ENCODE results near the gene IFIT3.
"Not testable (repeated sequence)": the region's sequence is repeated elsewhere in the genome, so short reads cannot be mapped to it uniquely, and the experiment has no call there.

The IFIT3 gene

DNA sequence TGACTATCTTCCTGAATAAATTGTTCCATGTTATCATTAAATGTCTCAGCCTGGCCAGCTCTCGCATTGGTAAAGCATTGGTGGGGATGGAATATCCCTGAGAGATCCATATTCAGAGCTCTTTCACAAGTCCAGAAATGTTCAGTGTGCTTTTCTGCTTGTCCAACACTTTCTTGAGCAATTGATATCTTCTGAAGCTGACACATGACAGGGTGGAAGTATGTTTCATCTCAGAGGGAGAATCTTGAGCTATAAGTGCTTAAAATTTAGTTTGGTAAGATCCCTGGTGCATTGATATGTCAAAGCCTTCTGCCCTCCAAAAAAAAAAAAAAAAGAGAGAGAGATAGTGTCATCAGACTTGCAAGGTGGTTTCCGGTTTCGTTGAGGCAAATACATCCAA is 7.4 kb downstream of the IFIT3 start:
- no peak for DNase-seq (ENCODE audit: low spot score)

DNA sequence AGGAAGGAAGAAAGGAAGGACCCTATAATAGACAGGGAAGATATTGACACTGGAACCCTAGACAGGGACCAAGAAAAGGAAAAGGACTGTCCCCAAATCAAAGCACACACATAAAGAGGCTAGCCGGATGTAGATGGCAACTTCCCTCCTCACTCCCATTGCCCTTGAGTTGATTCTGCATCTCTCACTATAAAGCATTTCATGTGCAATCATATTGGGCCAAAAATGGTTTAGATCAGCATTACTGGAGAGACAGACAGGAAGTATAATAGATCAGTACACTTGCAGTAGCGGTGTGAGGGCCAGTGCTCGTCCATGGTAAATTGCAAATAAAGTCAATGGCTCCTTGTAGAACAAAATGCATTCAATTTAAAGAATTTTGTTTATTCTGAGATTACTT is 8.4 kb downstream of the IFIT3 start:
- DNase-seq (ENCODE audit: low spot score) = no peak

- no peak for DNase-seq (ENCODE audit: low spot score)
These were observed 9.7 kb downstream of the IFIT3 start for GRCh38 chr10:89337484-89337883.

DNA sequence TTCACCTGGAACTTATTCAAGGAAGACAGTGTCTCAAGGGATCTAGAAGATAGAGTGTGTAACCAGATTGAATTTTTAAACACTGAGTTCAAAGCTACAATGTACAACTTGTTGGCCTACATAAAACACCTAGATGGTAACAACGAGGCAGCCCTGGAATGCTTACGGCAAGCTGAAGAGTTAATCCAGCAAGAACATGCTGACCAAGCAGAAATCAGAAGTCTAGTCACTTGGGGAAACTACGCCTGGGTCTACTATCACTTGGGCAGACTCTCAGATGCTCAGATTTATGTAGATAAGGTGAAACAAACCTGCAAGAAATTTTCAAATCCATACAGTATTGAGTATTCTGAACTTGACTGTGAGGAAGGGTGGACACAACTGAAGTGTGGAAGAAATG is 10.9 kb downstream of the IFIT3 start:
- no peak for DNase-seq (ENCODE audit: low spot score)

DNA sequence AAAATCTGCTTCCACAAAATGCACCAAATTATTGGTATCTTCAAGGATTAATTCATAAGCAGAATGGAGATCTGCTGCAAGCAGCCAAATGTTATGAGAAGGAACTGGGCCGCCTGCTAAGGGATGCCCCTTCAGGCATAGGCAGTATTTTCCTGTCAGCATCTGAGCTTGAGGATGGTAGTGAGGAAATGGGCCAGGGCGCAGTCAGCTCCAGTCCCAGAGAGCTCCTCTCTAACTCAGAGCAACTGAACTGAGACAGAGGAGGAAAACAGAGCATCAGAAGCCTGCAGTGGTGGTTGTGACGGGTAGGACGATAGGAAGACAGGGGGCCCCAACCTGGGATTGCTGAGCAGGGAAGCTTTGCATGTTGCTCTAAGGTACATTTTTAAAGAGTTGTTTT is 12.1 kb downstream of the IFIT3 start:
- DNase-seq (ENCODE audit: low spot score) = no peak

DNA sequence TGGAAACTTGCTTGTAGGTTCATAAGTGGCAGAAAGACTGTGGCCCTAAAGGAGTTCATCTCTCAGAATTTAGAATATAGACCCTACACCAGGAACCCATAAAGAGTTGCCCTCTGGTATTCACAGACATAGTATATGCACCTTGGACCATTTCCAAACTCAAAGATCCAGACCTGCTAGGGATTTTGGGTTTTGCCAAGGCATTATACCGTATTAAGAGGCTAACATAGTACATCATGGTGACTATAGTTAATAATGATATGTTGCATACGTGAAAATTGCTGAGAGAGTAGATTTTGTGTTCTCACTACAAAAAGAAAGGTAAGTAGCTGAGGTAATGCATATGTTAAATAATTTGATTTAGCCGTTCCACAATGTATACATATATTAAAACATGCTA is 13.9 kb downstream of the IFIT3 start:
- DNase-seq (ENCODE audit: low spot score) = no peak

DNA sequence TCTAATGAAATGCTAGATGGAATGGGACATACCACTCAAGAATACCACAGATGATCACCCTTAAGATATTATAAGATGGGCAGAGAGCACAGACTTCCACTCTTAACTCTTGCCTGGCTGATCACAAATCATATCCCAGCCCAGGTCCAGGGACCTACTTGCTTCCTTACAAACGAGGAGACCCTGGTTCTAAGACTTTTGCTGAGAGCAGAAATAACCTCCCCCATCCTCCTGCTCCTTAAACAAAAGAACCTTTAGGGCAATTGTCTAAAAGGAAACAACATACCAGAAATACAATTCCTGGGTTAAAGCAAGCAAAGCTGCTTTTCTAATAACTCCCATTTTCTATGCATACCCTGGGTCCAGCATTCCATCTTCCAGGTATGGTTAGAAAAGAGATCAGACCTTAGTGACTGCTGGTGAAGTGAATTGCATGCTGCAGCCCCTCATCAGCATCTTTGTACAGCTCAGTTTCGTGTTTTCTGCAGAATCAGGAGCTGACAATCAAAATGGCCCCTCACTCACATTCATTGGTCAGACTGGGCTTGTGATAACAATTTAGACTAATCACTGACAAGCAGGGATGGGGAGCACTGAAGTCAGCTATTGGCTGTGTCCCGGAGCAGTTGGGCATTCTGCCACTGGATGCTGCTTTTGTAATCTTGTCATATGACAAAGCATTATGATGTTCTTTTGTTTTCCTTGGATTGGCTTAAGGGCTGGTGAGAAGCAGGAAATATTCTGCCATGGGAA is 14.6 kb downstream of the IFIT3 start:
- no peak for DNase-seq (ENCODE audit: low spot score)

DNA sequence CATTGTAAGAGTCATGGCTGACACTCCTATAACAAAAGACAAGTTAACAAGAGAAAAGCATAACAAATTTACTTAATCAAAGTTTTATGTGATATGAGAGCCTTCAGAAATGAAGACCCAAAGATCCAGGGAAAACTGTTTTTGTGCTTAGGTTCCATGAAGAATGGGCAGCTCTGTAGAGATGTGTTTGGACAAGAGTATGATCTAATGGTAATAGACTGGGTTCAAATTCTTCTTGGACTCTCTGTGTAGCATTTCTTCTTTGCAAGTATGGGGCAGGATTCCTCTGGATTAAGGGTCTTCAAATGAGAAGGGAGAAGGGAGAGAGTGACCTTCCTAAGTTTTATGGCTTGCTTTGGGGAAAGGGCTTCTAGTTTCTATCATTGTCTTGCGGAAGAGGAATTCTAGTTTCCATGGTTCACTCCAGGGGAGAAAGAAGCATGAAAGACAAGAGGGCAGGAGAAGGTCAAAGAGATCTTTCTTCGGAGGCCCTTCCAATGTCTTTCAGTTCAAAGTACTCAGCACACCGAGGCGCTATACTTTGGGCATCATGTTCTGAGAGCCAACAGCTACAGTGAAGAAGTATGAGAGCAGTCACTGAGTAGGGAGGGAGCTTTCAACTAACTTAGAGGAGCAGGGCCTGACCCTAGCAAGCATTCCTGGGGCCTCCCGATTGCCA is 15.4 kb downstream of the IFIT3 start:
- no peak for DNase-seq (ENCODE audit: low spot score)

GRCh38 chr10:89344156-89344555 is 16.4 kb downstream of the IFIT3 start:
- DNase-seq (ENCODE audit: low spot score) = no peak

DNA sequence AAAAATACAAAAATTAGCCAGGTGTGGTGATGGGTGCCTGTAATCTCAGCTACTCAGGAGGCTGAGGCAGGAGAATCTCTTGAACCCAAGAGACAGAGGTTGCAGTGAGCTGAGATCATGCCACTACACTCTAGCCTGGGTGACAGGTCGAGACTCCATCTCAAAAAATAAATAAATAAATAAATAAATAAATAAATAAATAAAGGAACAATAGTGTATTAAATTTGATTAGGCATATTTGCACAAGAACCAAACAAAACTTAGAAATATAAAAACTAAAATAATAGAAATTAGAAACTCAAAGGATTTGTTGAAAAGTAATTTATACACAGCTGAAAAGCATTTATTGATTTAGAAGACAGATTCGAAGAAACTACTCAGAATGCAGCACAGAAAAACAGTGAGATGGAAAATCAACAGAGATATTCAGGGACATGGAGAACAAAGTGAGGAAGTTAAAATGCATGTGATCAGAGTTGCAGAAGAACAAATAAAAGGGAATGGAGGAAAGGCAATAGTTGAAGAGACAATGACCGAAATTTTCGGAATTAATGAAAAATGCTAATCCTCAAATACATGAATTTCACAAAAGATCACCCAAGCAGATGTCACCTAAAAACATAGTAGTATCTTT is 17.7 kb downstream of the IFIT3 start:
- DNase-seq (ENCODE audit: low spot score) = no peak

DNA sequence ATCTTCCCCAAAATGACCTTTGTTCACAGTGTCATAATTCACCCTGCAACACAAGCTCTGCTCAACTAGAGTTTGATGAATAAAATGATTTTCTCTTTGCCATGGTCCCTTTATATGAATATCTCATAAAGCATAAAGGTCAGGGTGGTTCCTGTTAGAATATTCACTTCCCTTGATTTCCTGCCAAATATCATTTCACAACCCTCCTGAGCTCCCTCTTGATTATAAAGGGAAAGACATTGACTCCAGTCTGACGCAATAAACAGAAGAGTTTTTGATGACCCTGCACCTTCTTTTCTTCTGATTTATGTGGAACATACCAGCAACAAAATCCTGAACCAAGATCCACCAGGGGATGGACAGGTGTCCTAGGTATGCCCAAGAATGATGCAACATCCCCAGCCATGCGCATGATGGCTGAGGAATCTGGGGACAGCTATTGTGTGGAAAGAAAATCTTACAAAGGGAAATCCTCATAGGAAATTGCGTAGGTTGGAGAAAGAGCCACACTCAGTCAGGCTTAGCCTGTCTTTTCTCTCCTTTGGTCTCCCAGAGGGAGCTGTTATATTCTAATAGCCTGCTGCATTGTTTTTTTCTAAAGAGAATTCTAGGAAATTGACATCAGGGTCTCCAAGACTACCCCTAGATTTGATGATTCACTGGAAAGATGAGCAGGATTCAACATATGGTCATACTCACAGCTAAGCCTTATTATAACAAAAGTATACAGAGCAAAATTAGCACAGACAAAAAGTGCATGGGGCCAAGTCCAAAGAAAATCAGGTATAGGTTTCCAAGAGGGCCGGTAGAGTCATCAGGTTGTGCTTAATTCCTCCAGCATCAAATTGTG is 18.8 kb downstream of the IFIT3 start:
- DNase-seq (ENCODE audit: low spot score) = peak; percentile 9

GRCh38 chr10:89347701-89348457 is 20.1 kb downstream of the IFIT3 start:
- DNase-seq (ENCODE audit: low spot score) = no peak

- DNase-seq (ENCODE audit: low spot score) = no peak
These were observed 20.7 kb downstream of the IFIT3 start for GRCh38 chr10:89348481-89348880.

GRCh38 chr10:89348975-89349374 is 21.2 kb downstream of the IFIT3 start:
- DNase-seq (ENCODE audit: low spot score) = no peak

DNA sequence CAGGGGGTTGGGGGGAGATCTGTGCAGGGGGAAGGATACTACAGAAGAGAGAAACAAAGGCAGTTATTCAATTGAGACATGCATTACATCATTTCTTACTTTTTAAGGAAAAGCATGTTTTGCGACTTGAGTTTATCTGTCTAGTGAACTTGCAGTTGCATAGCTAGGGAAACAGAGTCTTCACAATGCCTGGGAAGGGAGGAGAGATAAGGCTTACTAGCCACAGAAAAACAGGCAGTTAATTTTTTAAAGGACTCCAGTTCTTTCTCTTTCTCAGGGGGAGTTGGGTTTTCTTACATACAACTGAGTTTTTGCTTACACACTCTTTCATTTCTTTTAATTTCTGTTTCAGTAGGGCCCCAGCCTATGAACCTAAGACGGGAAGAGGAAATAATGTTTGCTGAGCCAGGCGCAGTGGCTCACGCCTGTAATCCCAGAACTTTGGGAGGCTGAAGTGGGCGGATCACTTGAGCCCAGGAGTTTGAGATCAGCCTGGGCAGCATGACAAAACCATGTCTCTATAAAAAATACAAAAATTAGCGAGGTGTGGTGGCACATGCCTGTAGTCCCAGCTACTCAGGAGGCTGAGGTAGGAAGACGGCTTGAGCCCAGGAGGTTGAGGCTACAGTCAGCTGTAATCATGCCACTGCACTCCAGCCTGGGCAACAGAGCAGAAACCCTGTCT is 23.0 kb downstream of the IFIT3 start:
- not testable (repeated sequence) for DNase-seq (ENCODE audit: low spot score)

GRCh38 chr10:89351412-89351779 is 23.6 kb downstream of the IFIT3 start:
- DNase-seq (ENCODE audit: low spot score) = no peak

- DNase-seq (ENCODE audit: low spot score) = peak; percentile 10
These were observed 24.2 kb downstream of the IFIT3 start for GRCh38 chr10:89351780-89352597.

GRCh38 chr10:89352802-89353201 is 25.0 kb downstream of the IFIT3 start:
- no peak for DNase-seq (ENCODE audit: low spot score)

DNA sequence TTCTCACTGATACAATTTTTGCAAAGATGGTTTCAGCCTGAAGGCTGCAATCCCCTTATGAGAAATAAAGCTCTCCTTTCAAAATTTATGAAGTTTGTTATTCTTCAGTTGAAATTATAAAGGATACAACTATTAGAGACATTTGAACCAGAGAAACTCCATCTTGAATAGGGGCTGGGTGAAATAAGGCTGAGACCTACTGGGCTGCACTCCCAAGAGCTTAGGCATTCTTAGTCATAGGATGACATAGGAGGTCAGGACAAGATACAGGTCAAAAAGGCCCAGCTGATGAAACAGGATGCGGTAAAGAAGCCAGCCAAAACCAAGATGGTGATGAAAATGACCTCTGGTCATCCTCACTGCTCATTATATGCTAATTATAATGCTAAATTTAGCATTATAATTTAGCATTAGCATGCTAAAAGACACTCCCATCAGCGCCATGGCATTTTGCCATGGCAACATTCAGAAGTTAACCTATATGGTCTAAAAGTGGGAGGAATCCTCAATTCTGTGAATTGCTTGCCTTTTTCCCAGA is 27.7 kb downstream of the IFIT3 start:
- no peak for DNase-seq (ENCODE audit: low spot score)

DNA sequence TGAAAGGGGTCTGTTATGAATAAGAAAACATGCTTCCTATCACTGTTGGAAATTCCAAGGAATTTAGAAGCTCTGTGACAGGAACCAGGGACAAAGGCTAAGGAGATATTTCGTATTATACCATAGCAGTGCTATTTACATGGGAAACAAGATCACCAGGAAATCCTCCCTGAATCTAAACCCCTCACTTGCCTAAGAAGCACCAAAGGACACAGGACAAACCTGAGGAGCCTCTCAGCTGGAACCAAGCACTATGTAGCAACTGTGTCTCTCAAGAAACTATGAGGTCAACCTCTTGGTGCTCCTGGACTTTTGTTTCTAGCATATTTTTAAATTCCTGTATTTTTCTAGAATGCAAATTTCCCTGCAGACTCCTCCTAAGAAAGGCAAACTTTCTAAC is 29.3 kb downstream of the IFIT3 start:
- no peak for DNase-seq (ENCODE audit: low spot score)

Measured in HuH-7.5 (cell line).